ENCODE data around the gene LCNL1.

Gene LCNL1

GRCh38 chr9:137009217-137009616 lies 26.4 kb downstream of the LCNL1 start:
- no peak for DNase-seq (ENCODE audit: low read depth in 1 of 2, low spot score in 1 of 2)

GRCh38 chr9:137009938-137010732 lies 27.3 kb downstream of the LCNL1 start:
- no peak for DNase-seq (ENCODE audit: low read depth in 1 of 2, low spot score in 1 of 2)

- DNase-seq (ENCODE audit: low read depth in 1 of 2, low spot score in 1 of 2), result no peak
Measured at GRCh38 chr9:137011156-137011555, 28.4 kb downstream of the LCNL1 start.

- no peak for DNase-seq (ENCODE audit: low read depth in 1 of 2, low spot score in 1 of 2)
Measured at GRCh38 chr9:137011907-137012675, 29.3 kb downstream of the LCNL1 start.

GRCh38 chr9:137012694-137013570 lies 30.1 kb downstream of the LCNL1 start:
- DNase-seq (ENCODE audit: low read depth in 1 of 2, low spot score in 1 of 2), result no peak

GRCh38 chr9:137013571-137013940 lies 30.8 kb downstream of the LCNL1 start:
- no peak for DNase-seq (ENCODE audit: low read depth in 1 of 2, low spot score in 1 of 2)

GRCh38 chr9:137014166-137014565 lies 31.4 kb downstream of the LCNL1 start:
- no peak for DNase-seq (ENCODE audit: low read depth in 1 of 2, low spot score in 1 of 2)

GRCh38 chr9:137014776-137015539 lies 32.2 kb downstream of the LCNL1 start:
- DNase-seq (ENCODE audit: low read depth in 1 of 2, low spot score in 1 of 2), result no peak

GRCh38 chr9:137015540-137015930 lies 32.7 kb downstream of the LCNL1 start:
- DNase-seq (ENCODE audit: low read depth in 1 of 2, low spot score in 1 of 2), result no peak

- no peak for DNase-seq (ENCODE audit: low read depth in 1 of 2, low spot score in 1 of 2)
Measured at GRCh38 chr9:137015976-137016375, 33.2 kb downstream of the LCNL1 start.

- no peak for DNase-seq (ENCODE audit: low read depth in 1 of 2, low spot score in 1 of 2)
Measured at GRCh38 chr9:137016436-137016835, 33.6 kb downstream of the LCNL1 start.

- no peak for DNase-seq (ENCODE audit: low read depth in 1 of 2, low spot score in 1 of 2)
Measured at GRCh38 chr9:137017071-137017470, 34.3 kb downstream of the LCNL1 start.

GRCh38 chr9:137017791-137018497 lies 35.2 kb downstream of the LCNL1 start:
- DNase-seq (ENCODE audit: low read depth in 1 of 2, low spot score in 1 of 2), result no peak

- DNase-seq (ENCODE audit: low read depth in 1 of 2, low spot score in 1 of 2), result no peak
Measured at GRCh38 chr9:137018761-137019559, 36.2 kb downstream of the LCNL1 start.

- no peak for DNase-seq (ENCODE audit: low read depth in 1 of 2, low spot score in 1 of 2)
Measured at GRCh38 chr9:137019891-137020683, 37.3 kb downstream of the LCNL1 start.

GRCh38 chr9:137020771-137021567 lies 38.2 kb downstream of the LCNL1 start:
- DNase-seq (ENCODE audit: low read depth in 1 of 2, low spot score in 1 of 2), result no peak

GRCh38 chr9:137021568-137021978 lies 38.8 kb downstream of the LCNL1 start:
- DNase-seq (ENCODE audit: low read depth in 1 of 2, low spot score in 1 of 2), result no peak

Measured in stimulated activated CD4-positive, alpha-beta T cell treated with anti-CD3 and anti-CD28 coated beads, Interleukin-15, amount 100 ng/mL, for 1 hour (primary cell).